ENCODE data around the gene TTC9.

TTC9 gene

DNA sequence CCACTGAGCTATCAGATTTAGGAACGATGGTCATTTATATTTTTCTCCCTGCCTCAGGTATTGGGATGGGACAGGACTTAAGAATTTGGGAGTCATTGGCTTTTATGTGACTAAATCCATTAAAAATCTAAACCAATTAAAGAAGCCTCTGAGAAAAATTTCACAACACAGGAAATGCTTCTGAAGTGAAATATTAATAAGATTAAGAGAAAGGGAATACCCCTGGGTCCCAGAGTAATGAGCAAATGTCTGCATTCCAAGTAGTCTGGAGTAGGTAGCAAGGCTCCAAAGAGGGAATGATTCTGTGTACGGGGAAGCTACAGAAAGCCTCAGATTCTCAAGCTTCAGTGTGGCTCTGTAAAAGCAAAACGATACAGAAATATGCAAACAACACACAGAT lies 40.6 kb upstream of the TTC9 start:
- ATAC-seq (ENCODE audit: insufficient read depth, low read depth): no peak
- DNase-seq: no peak
- peak overlapping the region; percentile 50 for H3K9ac ChIP-seq (ENCODE audit: low read depth, low read length)
- H3K27me3 ChIP-seq (ENCODE audit: insufficient read depth, low read length, poor library complexity): no peaks in the 10 kb centered on the region
- H3K9me3 ChIP-seq (ENCODE audit: insufficient read depth, low read length, severe bottlenecking): no peaks in the 10 kb centered on the region
- peaks cover 24% of the 10 kb centered on the region; the same call in 1 of the 2 replicates for H4K20me1 ChIP-seq (ENCODE audit: insufficient read depth, low read length)
- peaks cover 9% of the 10 kb centered on the region for H3K36me3 ChIP-seq (ENCODE audit: insufficient read depth, low read length)
- peak overlapping the region; percentile 60 for H3K4me2 ChIP-seq (ENCODE audit: insufficient read depth, low read length)
- peaks cover 43% of the 10 kb centered on the region for H3K79me2 ChIP-seq (ENCODE audit: insufficient read depth, low read length)
- peak overlapping the region; percentile 67 for H2AFZ ChIP-seq (ENCODE audit: low read depth, low read length)
- peaks cover 30% of the 10 kb centered on the region for H3K4me1 ChIP-seq (ENCODE audit: insufficient read depth, low read length)
- peak overlapping the region; percentile 14 to 55; a peak in 3 of 4 replicates for H3K4me3 ChIP-seq (ENCODE audit: low read depth in 1 of 2, low read length in 2 of 2)
- TF ChIP-seq EZH2 (IDR thresholded peaks at IDR 0.05; ENCODE audit: borderline replicate concordance, low read depth, low read length, severe bottlenecking) (no peak), CTCF (IDR thresholded peaks at IDR 0.05; ENCODE audit: borderline replicate concordance, extremely low read depth, low read length, poor library complexity, severe bottlenecking) (no peak)
- H3K27ac ChIP-seq (ENCODE audit: low read length): peak overlapping the region; percentile 63

GRCh38 chr14:70602254-70602653 lies 39.5 kb upstream of the TTC9 start:
- Histone ChIP-seq H3K4me1 (ENCODE audit: insufficient read depth, low read length) (peaks cover 30% of the 10 kb centered on the region), H2AFZ (ENCODE audit: low read depth, low read length) (peak overlapping the region; percentile 47; the same call in 1 of the 2 replicates), H4K20me1 (ENCODE audit: insufficient read depth, low read length) (peaks cover 19% of the 10 kb centered on the region; the same call in 1 of the 2 replicates), H3K27ac (ENCODE audit: low read length) (no peak overlapping the region), H3K79me2 (ENCODE audit: insufficient read depth, low read length) (peaks cover 32% of the 10 kb centered on the region), H3K27me3 (ENCODE audit: insufficient read depth, low read length, poor library complexity) (no peaks in the 10 kb centered on the region), H3K9ac (ENCODE audit: low read depth, low read length) (no peak overlapping the region), H3K4me2 (ENCODE audit: insufficient read depth, low read length) (no peak overlapping the region), H3K36me3 (ENCODE audit: insufficient read depth, low read length) (peaks cover 3% of the 10 kb centered on the region; the same call in 1 of the 2 replicates), H3K4me3 (ENCODE audit: low read depth in 1 of 2, low read length in 2 of 2) (no peak overlapping the region), H3K9me3 (ENCODE audit: insufficient read depth, low read length, severe bottlenecking) (no peaks in the 10 kb centered on the region)
- ATAC-seq (ENCODE audit: insufficient read depth, low read depth) (no peak), DNase-seq (no peak)
- TF ChIP-seq EZH2 (IDR thresholded peaks at IDR 0.05; ENCODE audit: borderline replicate concordance, low read depth, low read length, severe bottlenecking) (no peak), CTCF (IDR thresholded peaks at IDR 0.05; ENCODE audit: borderline replicate concordance, extremely low read depth, low read length, poor library complexity, severe bottlenecking) (no peak)

GRCh38 chr14:70611216-70611615 lies 30.5 kb upstream of the TTC9 start:
- DNase-seq (no peak), ATAC-seq (ENCODE audit: insufficient read depth, low read depth) (no peak)
- no peaks in the 10 kb centered on the region for H3K9me3 ChIP-seq (ENCODE audit: insufficient read depth, low read length, severe bottlenecking)
- TF ChIP-seq CTCF (IDR thresholded peaks at IDR 0.05; ENCODE audit: borderline replicate concordance, extremely low read depth, low read length, poor library complexity, severe bottlenecking) (no peak), EZH2 (IDR thresholded peaks at IDR 0.05; ENCODE audit: borderline replicate concordance, low read depth, low read length, severe bottlenecking) (no peak)
- H2AFZ ChIP-seq (ENCODE audit: low read depth, low read length): no peak overlapping the region
- H3K36me3 ChIP-seq (ENCODE audit: insufficient read depth, low read length): no peaks in the 10 kb centered on the region
- H3K4me1 ChIP-seq (ENCODE audit: insufficient read depth, low read length): no peaks in the 10 kb centered on the region
- H3K4me3 ChIP-seq (ENCODE audit: low read depth in 1 of 2, low read length in 2 of 2): no peak overlapping the region
- no peaks in the 10 kb centered on the region for H3K27me3 ChIP-seq (ENCODE audit: insufficient read depth, low read length, poor library complexity)
- no peak overlapping the region for H3K27ac ChIP-seq (ENCODE audit: low read length)
- no peak overlapping the region for H3K9ac ChIP-seq (ENCODE audit: low read depth, low read length)
- H4K20me1 ChIP-seq (ENCODE audit: insufficient read depth, low read length): no peaks in the 10 kb centered on the region
- H3K4me2 ChIP-seq (ENCODE audit: insufficient read depth, low read length): no peak overlapping the region
- no peaks in the 10 kb centered on the region for H3K79me2 ChIP-seq (ENCODE audit: insufficient read depth, low read length)

- H3K27me3 ChIP-seq (ENCODE audit: insufficient read depth, low read length, poor library complexity): no peaks in the 10 kb centered on the region
- H3K79me2 ChIP-seq (ENCODE audit: insufficient read depth, low read length): no peaks in the 10 kb centered on the region
- H3K4me1 ChIP-seq (ENCODE audit: insufficient read depth, low read length): no peaks in the 10 kb centered on the region
- H3K4me3 ChIP-seq (ENCODE audit: low read depth in 1 of 2, low read length in 2 of 2): no peak overlapping the region
- no peak overlapping the region for H3K27ac ChIP-seq (ENCODE audit: low read length)
- no peak overlapping the region for H3K9ac ChIP-seq (ENCODE audit: low read depth, low read length)
- no peaks in the 10 kb centered on the region for H4K20me1 ChIP-seq (ENCODE audit: insufficient read depth, low read length)
- H2AFZ ChIP-seq (ENCODE audit: low read depth, low read length): no peak overlapping the region
- no peaks in the 10 kb centered on the region for H3K9me3 ChIP-seq (ENCODE audit: insufficient read depth, low read length, severe bottlenecking)
- ATAC-seq (ENCODE audit: insufficient read depth, low read depth): no peak
- DNase-seq: no peak
- H3K36me3 ChIP-seq (ENCODE audit: insufficient read depth, low read length): no peaks in the 10 kb centered on the region
- H3K4me2 ChIP-seq (ENCODE audit: insufficient read depth, low read length): no peak overlapping the region
- TF ChIP-seq EZH2 (IDR thresholded peaks at IDR 0.05; ENCODE audit: borderline replicate concordance, low read depth, low read length, severe bottlenecking): no peak
- TF ChIP-seq CTCF (IDR thresholded peaks at IDR 0.05; ENCODE audit: borderline replicate concordance, extremely low read depth, low read length, poor library complexity, severe bottlenecking): no peak
These were observed 25.1 kb upstream of the TTC9 start for GRCh38 chr14:70616646-70617045.
